Retina (tissue), 1 donor: ENCODE results near the gene REEP3.
"Not testable (repeated sequence)": the region's sequence is repeated elsewhere in the genome, so short reads cannot be mapped to it uniquely, and the experiment has no call there.

ENCODE experiments used
- DNase-seq: peaks from one replicate; pipeline ENCODE4 v3.0.0-alpha.2; 2016

REEP3 gene

GRCh38 chr10:63631991-63632390 is 110.8 kb downstream of the REEP3 start:
- DNase-seq = no peak

GRCh38 chr10:63633677-63634487 is 112.7 kb downstream of the REEP3 start:
- DNase-seq = peak; percentile 21

GRCh38 chr10:63634488-63635065 is 113.4 kb downstream of the REEP3 start:
- DNase-seq = no peak

GRCh38 chr10:63636812-63637211 is 115.6 kb downstream of the REEP3 start:
- DNase-seq = no peak

- no peak for DNase-seq
Measured at GRCh38 chr10:63637901-63638327, 116.7 kb downstream of the REEP3 start.

- no peak for DNase-seq
Measured at GRCh38 chr10:63641366-63641765, 120.2 kb downstream of the REEP3 start.

- no peak for DNase-seq
Measured at GRCh38 chr10:63641799-63642198, 120.6 kb downstream of the REEP3 start.

- DNase-seq = no peak
Measured at GRCh38 chr10:63642808-63643207, 121.6 kb downstream of the REEP3 start.

GRCh38 chr10:63644418-63645142 is 123.4 kb downstream of the REEP3 start:
- DNase-seq = no peak

- no peak for DNase-seq
Measured at GRCh38 chr10:63645195-63645594, 124.0 kb downstream of the REEP3 start.

- no peak for DNase-seq
Measured at GRCh38 chr10:63646491-63646890, 125.3 kb downstream of the REEP3 start.

- DNase-seq = no peak
Measured at GRCh38 chr10:63651864-63652263, 130.7 kb downstream of the REEP3 start.

GRCh38 chr10:63653747-63654146 is 132.5 kb downstream of the REEP3 start:
- DNase-seq = no peak

GRCh38 chr10:63657761-63658160 is 136.6 kb downstream of the REEP3 start:
- DNase-seq = no peak

- DNase-seq = not testable (repeated sequence)
Measured at GRCh38 chr10:63660941-63661340, 139.7 kb downstream of the REEP3 start.

- no peak for DNase-seq
Measured at GRCh38 chr10:63661347-63661746, 140.1 kb downstream of the REEP3 start.

- no peak for DNase-seq
Measured at GRCh38 chr10:63664341-63664885, 143.2 kb downstream of the REEP3 start.

GRCh38 chr10:63665006-63665580 is 143.9 kb downstream of the REEP3 start:
- DNase-seq = not testable (repeated sequence)

GRCh38 chr10:63665670-63666134 is 144.5 kb downstream of the REEP3 start:
- DNase-seq = no peak

GRCh38 chr10:63666836-63667383 is 145.7 kb downstream of the REEP3 start:
- no peak for DNase-seq

- no peak for DNase-seq
Measured at GRCh38 chr10:63667596-63668480, 146.6 kb downstream of the REEP3 start.
